NOMO-1 (cell line): ENCODE measurements around the gene KCNMA1.
A peak's percentile ranks its signal among the peaks of the same experiment; 100 is the strongest.

Experiments
- DNase-seq, 2 experiments: peaks; one replicate each; lab custom pipeline; 2025; ENCODE audit not compliant: unreplicated experiment in 2 of 2; lab: John Stamatoyannopoulos, UW

Gene KCNMA1

GRCh38 chr10:77114181-77114821 is 523.3 kb downstream of the KCNMA1 start:
- DNase-seq, result no peak

DNA sequence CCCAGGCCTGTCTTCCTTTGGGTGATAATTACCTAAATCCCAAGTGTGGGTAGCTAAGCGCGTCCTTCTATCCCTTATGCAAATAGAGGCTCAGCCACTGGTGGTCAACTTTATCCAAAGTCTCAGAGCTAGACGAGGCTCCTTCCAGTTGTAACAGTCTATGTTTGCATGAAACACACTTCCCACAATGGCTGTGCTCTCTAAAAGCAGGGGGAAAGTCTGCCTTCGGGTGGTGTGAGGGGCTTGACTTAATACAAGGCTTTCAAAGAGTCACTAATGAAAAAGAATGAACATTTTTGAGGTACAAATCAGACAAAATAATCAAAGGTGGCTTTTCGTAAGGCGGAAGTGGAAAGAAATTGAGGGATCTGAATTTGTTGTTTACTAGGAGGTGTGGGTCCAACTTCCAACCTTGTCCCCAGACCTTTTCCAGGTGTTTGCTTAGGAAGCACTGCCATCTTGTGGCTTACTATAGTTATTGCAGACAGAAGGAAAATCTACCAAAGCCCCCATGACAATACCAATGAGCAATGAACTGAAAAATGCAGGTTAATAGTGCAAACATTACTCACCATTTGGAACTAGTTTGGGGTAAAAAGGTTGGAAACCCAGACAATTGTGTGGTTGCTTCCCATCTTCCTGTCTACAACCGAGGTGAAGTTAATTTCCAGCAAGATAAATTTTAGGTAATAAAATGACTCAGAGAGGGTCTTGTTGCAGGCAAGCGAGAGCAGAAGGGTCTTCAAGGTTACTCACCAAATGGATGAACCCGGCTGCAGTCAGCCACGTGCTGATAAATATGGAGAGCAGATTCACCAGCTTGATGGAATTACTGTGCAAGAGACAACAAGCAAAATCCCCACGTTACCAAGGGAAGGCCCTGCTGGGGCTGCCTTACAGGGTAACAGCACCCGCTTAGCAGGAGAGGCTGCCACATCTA is 525.7 kb downstream of the KCNMA1 start:
- DNase-seq, result peak; percentile 20 to 44

DNA sequence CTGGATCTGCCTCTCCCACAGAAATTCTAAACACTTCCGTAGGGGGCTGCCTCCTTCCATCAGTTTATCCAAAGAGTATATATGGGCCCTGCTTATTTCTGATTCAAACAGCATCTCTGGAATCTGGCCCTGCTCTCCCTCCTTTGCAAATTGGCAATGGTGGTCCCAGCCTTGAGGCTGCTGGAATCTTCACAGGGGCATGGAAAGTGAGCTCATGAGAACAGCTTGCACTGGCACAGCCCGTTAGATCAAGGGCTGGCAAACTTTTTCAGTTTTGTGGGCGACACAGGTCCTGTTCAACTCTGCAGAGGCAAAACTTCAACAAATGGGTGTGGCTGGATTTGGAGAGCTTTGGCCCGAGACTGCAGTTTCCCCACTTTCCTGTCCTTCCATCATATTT is 526.9 kb downstream of the KCNMA1 start:
- DNase-seq, result no peak

DNA sequence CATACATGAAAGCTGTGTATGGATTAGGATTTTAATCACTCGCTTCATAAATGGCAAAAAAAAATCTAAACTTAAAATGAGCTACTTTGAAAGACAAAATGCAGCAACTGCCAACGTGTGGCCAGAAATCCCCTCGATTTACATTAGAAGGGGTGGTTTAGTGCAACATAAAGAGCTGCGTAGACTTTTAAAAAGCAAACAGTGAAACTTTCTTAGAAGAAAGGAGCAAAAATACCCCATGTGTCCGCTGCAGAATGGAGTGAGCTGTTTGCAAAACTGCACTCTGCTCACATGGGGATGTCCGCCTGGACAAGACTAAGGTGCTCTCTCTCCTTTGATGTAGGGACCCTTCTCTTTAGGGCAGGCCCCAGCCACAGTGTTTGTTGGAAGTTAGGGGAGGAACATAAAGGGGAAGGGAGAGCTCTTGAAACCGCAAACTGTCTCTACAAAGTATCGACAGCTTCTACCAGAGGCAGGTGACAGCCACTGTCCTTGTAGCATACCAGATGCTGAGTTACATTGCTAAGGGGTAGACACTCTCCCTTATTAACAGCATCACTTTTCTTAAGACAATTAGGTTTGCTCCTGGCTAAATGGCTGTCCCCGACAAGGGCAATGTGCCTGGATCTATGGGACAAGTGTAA is 528.1 kb downstream of the KCNMA1 start:
- DNase-seq, result no peak

GRCh38 chr10:77106676-77107075 is 530.9 kb downstream of the KCNMA1 start:
- no peak for DNase-seq

DNA sequence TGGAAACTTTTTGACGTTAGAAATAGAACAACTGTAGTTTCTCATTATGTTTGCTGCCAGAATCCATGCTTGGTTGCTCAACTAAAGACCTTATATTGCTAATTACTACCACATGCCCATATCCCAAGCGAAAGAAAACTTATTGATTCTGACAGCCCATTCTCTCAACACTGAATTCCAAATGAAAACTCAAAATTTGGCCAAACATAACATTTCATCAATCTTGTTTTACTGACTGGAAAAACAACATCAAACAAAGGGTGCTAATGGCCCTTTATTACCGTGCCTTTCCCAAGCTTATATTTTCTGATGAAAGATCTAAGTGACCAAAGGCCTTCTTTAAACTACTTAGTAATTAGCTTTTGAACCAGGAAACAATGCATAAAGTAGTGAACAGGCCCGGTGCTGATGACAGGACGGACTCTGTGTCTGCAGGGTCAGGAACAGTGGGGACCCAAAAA is 531.8 kb downstream of the KCNMA1 start:
- no peak for DNase-seq

GRCh38 chr10:77104459-77104980 is 533.1 kb downstream of the KCNMA1 start:
- DNase-seq, result no peak

- DNase-seq, result no peak
These were observed 534.4 kb downstream of the KCNMA1 start for GRCh38 chr10:77103213-77103612.

GRCh38 chr10:77101341-77101740 is 536.3 kb downstream of the KCNMA1 start:
- DNase-seq, result no peak

DNA sequence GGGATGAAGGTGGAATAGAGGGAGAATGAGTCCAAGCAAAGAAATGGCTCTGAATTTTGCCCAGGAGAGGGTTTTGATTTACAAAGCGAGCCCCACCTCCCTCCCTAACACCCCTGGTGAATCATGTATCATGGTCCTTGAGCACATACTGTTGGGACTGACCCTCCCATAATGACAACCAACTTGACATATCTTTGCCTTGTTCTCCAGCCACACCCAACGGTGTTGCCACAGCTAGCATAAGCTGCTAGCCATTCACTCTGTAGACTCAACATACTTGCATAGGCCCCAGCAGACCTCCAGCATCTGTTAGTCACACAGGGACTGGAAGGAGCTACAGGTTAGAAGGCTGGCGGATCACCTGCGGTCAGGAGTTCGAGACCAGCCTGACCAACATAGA is 538.5 kb downstream of the KCNMA1 start:
- no peak for DNase-seq

DNA sequence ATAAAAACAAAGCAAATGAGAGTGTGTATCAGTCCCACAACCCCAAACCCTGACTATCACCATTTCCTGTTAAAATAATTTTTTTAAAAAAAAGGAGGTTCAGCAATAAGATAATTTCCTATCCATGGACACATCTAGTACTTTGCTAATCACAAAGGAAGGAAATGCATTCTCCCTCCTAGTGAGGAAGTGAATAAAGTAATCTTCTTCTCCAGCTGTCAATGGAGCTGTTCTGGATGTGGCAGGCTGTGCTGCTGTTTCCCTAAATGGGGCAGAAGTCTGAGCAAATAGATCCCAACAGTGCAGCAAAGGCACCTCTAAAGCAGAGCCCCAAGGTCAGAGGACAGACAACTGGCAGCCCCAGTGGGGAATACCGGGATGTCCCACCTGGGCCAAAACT is 540.0 kb downstream of the KCNMA1 start:
- DNase-seq, result no peak

DNA sequence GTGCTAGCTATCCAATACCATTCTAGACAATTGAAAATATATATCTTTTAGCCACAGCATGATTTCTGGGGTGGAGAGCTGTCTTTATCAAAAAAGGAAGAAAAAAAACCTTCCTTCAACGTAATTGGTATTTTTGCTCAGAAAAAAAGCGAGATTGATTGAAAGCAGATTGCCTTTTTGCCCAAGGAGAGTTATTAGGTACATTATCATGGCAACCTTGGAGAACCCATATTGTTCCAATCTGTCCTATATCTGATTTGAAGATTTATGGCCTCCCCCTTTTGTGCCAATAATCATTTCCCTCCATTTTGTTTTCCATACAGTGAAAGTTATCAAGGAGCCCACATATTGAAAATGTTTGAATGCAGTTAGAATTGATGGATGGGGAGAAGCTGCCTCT is 544.5 kb downstream of the KCNMA1 start:
- no peak for DNase-seq

DNA sequence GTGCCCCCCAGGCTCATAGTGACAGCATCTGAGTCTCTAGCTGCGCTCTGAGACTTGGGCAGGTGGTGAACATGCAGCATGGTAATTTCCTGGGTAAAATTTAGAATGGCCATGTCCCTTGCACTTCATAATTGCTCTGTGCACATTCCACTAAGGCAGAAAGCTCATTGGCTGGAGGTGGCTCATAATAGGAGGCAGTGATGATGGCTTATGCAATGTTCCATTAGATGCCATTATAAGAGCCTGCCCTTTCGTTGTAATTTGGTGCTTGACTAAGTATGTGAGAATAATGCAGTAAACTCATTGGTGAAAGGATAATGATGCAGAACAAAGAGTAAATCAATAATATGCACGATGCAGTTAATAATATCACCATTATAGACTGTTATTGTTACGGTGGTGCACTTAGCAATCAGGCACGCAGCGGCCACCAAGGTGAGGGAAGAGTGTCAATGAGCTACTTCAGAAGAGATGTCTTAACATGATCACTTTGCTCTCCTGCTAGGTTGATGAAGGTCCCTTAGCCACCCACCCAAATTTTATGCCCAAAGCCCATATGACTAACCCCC is 545.9 kb downstream of the KCNMA1 start:
- no peak for DNase-seq

- no peak for DNase-seq
These were observed 546.9 kb downstream of the KCNMA1 start for GRCh38 chr10:77090381-77091356.

GRCh38 chr10:77087366-77087765 is 550.2 kb downstream of the KCNMA1 start:
- no peak for DNase-seq

- no peak for DNase-seq
These were observed 551.5 kb downstream of the KCNMA1 start for GRCh38 chr10:77086081-77086480.

DNA sequence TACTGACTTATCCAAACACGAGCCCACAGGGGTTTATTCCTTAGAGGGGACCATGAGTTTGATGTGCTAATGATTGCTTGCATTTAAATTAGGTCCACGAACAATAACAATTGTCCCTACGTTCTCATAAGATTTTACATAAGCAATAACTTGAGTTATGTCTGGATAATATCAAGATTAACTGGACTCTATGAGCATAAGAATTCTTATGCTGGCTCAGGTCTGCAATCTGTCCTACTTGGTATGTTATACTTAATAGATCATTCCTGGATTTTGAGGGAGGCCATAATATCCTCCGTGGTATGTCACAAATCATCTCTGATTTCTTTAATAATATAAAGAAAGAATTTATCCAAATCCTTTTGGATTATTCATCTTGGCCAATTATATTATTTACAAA is 552.3 kb downstream of the KCNMA1 start:
- DNase-seq, result no peak

DNA sequence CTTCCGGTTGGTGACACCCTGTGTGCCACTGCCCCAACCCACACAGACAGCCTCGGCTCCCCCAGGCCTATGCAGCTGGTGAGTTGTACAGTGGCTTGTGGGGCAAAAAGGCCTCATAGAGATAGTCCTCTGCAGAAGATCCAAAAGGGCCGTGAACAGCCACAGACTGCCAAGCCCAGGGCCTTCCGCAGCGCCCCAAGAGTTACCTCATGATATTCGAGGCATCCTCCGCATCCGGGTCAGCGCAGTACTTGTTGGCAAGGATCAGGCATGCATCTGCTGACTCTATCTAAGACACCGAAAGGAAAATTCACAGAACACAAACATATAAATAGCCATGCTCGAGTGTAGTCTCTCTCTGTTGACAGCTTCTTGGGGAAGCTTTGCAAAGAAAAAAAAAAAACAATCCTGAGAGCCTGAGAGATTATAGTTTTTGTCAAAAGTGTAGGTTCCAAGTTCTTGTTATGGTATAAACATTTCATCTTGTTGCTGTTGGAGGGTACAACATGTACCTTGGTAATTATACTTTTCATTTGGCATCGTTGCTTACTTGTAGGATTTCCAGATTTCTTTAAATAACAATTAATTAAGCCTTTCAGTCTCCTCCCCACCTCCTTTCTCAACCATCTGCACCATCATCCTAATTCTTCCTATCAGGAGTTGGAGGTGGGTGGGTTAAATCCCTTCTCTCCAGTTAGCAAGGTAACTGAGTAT is 553.0 kb downstream of the KCNMA1 start:
- no peak for DNase-seq

- DNase-seq, result peak in 1 of 2 experiments; percentile 3
These were observed 554.9 kb downstream of the KCNMA1 start for GRCh38 chr10:77082601-77083252.
